Hypothalamus (tissue), 51 donors: ENCODE measurements around the gene ANKRD44.
A peak's percentile ranks its signal among the peaks of the same experiment; 100 is the strongest.

Source experiments
- DNase-seq, 51 donors: peaks; one replicate each; lab custom pipeline; 2025; lab: John Stamatoyannopoulos, UW

Gene ANKRD44

DNA sequence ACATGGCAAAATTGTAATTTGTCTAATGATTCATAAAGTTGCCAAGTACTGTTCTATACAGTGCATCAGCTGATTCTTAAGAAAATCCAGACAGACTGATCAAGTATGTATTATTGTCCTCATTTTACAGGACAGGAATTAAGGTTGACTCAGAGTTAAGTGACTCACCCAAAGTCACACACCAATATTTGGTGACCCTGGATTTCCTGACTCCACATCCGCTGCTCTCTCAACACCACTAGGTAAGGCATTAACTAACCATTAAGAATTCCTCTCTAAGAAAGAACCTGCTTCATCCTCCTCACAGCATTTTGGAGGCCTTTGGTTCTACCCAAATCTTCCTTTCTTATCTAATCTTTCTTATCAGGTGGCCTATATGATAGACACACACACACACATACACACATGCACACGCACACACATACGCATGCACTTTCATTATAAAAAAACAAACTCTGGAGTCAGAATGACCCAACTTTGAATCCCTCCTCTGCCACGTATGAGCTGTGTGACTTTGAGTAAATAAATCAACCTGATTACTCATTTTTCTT is 150.8 kb downstream of the ANKRD44 start:
- DNase-seq: no peak

DNA sequence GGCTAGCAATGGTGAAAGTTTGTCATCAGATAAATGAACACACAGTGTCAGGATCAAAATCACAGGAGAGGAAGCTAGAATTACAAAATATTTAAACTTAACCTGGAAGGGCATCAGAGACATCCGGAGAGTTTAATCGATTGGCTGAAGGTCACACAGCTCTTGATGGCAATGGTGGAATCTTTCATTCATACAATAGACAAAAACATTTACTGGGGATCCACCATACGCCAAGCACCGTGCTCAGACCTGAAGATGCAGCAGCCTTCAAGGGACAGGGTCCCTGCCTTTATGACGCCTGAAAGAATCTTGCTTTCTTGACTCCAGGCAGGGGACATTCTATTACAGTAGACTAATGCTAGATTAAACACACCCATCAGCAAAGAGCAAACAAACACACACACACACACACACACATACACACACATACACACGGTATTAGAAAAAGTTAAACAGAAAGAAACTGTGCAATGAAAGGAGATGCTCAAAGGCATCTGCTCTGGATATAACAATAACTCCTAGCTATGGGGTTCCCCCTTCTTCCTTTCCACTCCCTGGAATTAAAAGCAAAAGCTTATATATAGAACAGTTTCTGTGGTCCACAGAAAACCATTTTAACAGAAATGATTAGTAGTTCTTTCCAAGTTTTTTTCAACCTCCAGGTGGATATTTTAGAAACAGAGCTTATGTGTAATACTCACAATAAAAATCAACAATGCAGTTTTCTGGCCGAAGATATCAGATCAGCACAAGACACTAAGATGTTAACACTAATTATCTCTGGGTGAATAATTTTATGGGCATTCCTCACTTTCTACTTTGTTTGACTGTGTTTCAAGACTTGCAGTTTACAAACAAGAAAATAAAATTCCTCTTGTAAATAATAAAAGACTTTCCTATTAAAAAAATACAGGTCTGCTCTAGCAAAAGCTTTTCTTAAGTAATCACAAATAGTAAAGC is 151.7 kb downstream of the ANKRD44 start:
- DNase-seq: no peak

DNA sequence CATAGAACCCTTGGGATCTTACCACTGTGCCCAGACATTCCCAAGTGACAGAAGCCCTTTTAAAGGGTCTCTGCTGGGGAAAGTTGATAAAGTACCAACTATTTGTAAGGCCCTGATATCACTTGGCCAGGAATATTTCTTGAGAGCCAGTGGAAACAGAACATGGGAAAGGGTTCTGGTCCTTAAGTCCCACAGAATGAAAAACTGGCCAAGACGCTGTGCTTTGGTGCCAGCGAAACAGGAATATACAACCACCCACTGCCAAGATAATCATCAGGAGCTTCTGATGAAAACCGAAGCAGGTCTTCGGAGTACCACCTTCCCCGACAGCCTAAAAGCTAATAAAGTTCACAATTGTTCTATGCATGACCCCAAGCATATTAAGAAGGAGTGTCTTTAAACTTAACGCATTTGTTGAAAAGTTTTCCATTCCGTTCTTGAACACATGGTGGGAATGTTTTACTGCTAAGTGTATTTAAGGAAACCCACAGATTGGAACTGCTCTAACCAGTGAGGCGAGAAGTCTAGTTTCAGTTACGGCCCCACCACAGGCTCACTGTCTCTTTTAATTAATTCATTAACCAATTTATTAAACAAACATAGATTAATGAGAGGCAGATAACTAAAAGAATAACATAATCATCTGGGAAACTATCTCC is 152.6 kb downstream of the ANKRD44 start:
- no peak for DNase-seq

DNA sequence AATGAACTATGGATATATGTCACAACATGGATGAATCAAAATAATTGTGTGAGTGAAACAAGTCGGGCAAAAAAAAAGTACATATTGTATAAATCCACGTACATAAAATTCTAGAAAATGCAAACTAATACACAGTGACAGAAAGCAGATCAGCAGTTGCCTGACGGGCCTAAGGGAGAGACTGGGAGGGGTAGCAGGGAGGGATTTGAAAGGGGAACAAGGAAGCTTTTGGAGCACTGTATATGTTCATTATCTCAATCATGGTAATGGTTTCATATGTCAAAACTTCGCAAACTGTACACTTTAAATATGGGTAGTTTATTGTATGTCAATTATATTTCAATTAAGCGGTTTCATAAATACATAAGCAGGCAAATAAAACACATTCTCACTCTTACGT is 153.8 kb downstream of the ANKRD44 start:
- no peak for DNase-seq

DNA sequence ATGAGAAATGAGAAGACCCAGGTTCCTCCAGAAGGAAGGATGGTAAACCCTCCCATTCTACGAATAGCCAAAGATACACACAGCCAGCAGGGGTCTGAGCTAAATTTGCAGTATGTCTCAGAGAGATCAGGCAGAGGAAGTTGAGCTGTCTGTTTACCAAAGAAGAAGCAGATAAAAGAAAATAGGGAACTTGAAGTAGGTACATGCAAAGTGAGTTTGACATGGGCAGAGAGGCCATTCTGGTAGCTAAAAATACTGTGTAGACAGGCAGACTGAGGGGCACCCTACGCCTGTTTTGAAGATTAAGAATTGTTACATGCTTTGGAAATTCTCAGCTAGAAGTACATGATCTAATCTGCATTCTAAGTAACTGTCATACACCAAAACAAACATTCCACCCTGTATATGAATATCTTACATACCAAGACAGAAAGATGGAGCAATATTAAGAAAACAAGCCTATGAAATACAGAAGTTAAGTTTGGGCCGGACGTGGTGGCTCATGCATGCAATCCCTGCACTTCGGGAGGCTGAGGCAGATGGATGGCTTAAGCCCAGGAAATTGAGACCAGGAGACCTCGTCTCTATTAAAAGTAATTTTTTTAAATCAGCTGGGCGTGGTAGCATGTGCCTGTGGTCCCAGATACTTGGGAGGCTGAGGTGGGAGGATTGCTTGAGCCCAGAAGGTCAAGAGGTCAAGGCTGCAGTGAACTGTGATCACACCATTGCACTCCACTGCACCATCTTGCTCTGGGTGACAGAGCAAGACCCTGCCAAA is 157.9 kb downstream of the ANKRD44 start:
- peak in 3 of 51 donors; percentile 5 to 40 (median 10) for DNase-seq

DNA sequence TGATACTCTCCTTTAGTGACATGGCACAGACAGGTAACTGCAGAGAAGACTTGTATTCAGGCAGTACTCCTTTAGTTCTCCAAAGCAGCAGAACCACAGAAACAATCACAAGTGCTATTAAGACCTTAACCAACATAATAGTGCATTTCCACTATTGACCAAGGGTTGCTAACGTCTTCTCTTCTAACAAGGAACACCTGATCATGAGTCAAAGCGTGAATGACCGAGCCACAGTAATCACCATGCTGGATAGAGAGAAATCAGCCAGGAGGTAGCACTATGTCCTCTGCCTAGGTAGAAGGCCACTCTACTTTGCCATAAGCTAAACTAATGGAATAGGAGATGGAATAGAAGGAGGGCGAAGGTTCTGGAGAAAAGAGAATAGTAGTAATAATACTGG is 161.0 kb downstream of the ANKRD44 start:
- DNase-seq: no peak

DNA sequence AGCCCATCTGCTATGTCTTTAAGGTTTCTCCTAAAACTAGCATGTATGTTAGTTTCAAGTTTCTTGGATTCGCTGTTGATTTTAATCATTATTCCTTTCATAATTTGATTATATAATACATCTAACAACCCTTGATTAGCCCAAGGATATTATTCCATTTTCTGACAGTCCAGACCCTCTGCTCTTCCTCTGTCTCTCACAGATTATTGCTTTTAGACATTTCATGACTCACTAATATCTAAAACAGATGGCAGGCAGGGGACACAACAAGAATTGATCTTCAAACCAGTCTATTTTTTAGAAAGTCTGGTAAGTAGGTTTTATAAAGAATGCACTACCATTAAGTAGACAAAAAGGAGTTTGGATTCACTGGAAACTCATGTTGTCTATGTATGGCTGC is 162.2 kb downstream of the ANKRD44 start:
- no peak for DNase-seq

DNA sequence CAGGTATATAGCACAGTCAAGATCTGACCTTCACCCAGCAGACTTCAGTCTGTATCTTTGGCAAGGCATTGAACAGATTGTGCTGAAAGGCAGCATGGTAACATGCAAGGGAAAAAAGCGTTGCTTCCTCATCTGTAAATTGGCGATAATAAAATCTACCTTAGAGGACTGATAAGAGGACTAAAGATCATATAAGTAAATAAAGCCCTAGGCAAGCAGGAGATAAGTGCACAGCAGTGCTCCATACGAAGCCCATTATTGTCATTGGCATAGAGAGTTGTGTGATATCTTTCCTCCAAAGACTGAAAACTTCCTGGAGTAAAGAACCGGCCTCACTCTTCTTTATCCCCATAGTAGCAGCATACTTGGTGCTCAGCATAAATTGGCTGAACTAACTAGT is 162.6 kb downstream of the ANKRD44 start:
- DNase-seq: no peak

DNA sequence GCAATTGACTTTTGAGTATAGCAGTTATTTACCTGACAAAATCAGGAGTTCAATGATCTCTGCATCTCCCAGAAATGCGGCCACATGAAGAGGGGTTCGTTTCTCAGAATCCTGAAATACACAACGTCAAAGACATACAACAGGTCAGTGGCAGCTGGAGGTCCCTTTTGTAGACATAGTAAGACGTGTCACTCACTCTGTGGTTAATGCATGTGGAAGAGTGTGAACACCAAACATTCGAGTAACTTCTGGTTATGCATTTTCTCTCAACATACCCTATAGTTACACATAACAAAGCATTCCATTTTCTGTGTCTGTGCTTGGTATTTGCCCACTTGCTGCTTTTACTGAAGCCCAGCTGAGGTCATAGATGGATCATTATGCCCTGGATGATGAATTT is 163.6 kb downstream of the ANKRD44 start:
- no peak for DNase-seq

DNA sequence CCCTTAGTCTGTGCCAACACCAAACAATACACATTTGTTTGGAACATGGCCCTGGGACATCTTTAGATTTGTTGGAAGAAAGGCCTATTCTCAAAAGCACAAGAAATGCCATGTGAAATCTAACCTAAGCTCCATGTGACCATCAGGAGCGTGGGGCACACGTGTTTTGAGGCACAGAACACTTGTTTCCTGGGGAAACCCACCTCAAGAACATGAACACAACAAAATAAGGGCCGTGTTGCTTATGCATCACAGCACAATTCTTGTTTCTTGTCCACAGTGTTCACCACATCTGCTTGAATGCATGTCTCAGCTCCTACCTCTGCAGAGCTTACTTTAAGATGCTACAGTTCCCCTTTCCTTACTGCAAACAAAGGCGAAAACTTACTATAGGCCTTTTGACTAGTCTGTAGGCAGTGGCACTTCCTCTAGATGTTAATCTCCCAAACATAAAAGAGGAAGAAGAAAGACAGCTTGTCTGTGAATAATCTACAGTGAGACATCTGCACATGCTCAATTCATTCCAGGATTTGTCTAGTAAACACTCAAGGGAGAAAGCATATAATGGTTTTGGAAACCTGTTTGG is 165.0 kb downstream of the ANKRD44 start:
- peak in 1 of 51 donors; percentile 16 for DNase-seq

DNA sequence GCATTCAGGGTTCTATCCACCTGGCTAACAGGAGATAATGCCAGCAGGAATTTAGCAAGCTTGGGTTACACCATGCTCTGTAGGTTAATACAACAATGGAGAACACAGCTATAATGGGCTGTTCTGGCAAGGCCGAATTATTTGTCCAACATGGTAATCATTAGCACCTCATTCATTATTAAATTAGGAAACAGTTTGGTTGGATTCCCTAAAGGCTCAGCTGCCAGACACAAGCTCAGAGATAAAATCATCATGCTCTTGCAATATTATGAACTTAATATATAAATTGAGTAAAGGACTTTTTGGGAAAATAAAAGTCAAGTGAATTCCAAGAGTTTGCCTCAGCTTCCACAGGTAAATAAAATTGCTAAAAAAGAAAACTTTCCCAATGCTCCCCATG is 166.4 kb downstream of the ANKRD44 start:
- no peak for DNase-seq

DNA sequence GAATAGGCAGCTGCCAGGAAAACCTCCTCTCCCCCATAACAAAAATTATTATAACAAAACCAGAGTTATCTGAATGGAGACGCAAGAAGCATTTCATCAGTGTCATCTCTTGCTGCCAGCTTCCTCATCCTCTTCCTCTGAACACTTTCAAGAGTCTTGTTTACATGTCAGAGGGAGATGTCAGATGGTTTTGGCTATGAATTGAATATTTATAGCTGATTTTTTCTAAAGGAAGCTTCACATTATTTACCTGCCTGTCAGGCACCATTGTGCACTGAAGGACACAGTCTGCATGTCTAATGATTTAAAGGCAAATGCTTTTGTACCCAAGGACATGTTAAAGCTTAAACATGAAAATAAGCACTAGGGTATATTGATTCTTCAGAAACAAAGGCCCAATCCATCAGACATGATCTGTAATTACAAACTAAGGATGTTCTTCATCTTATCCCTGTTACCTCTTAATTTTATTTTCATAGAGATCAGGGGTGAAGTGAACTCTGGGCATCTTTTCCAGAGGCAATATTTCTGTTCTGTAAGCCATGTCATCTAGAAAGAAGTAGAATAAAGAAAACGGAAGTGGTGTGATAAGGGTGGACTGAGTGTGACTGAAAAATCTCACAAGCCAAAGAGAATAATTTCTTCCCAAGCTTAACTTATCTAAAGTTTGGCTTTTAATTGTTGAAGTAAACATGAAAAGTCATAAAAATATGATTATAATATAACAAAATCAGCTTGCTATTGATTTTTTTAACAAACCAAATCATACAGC is 168.7 kb downstream of the ANKRD44 start:
- DNase-seq: no peak

DNA sequence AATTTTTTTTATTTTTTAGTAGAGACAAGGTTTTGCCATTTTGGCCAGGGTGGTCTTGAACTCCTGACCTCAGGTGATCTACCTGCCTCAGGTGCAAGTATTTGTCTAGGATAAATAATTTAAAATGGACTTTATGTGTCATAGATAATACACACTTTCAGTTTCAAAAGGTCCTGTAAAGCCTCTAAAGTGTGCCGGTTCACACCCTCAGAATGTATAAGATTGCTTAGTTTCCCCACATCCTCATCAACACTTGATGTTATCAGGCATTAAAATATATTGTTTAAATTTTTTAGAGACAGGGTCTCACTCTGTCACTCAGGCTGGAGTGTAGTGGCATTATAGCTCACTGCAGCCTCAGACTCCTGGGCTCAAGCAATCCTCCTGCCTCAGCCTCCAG is 170.5 kb downstream of the ANKRD44 start:
- no peak for DNase-seq

DNA sequence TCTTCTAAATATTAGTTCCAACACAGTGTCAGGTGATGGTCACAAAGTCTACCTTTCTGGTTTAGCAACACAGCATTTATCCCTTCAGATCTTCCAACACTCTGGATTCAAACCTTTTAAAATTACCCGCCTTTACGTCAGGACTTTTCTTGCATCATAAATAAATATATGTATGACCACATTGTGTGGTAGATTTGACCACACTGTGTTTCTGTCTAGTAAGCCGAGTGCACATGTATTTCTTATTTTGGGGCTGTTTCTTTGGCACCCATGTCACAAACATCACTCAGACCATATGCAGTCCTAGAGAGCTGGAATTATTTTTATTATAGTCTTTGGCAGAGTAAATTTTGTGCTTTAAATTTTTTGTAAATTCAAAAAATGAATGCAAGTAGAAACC is 172.1 kb downstream of the ANKRD44 start:
- no peak for DNase-seq

DNA sequence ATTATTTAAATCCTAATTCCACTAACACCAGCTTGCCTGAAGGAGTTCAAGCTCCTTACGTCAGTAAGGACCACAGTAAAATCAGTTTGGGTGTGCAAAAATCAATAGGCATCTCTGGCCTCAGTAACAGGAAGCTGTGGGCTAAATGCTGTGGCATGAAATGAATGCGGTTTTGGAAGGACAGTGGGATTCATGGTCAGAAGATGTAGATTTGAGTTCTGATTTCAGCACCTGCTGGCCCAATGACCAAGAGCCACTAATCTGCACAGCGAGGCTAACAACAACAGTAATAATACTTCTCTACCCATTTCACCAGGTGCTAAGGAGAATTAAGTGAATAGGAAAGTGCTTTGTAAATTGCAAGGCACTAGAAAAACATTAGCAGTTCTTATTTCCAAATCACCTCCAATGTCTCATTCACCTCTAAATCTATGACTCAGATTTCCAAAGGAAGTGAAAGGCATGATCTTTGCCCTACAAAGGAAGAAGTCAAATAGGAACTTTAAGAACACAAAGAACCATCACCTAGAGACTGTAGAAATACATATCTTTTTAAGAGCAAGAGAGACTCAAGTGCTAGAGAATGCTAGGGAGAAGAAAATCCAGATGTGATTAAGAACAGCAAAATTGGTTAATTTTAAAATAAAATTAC is 172.6 kb downstream of the ANKRD44 start:
- no peak for DNase-seq

DNA sequence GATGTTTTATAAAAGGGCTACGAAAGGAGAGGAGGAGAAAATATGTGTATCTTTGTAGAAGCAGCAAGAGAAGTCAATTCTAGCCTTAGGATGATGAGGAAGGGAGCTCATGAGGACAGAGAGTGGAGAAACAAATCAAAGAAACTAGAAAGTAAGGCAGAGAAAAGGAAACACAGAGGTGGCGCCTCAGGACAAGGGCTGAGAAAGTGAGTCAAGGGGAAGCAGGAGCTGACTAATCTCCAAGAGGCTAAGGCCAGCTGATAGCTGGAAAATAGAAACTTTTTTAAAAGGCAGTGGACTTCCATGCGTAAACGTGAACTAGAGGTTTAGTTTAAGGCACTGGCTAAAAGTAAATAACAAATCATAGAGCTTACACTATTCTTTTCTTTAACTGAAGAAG is 173.3 kb downstream of the ANKRD44 start:
- DNase-seq: no peak

DNA sequence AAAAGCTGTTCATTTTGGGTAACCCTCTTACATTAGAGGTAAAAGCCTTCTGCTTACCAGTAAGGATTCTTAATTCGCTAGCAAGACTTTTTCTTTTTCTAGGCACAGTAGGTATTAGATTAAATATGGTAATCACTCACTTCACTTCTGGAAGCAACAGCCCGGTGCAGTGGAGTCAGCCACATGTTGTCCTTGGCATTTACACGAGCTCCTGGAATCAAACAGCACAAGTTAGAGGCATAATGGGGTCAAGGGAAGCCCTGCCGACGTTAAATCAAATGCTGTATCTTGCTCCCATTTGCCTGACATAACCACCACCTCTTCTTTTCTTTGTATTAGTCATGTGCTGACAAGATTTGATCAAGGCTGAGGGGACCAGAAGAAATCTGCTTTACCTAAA is 174.1 kb downstream of the ANKRD44 start:
- no peak for DNase-seq

DNA sequence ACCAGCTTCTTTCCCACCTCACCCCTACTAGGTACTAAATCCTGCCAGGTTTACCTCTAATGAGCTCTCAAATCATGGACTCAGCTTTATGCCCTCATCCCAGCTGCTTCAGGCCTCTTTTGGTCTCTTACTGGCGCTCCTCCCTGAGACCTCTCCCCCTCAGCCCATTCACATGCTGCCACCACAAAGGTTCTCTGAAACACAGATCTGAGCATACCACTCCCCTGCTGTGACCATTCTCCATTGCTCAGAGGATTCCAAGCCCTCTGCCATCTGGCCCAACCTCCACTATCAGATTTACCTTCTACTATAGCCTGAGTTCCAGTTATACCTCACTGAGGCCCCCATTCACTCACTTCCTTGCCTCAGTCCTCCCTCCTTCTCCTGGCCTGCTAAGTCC is 174.8 kb downstream of the ANKRD44 start:
- DNase-seq: no peak

DNA sequence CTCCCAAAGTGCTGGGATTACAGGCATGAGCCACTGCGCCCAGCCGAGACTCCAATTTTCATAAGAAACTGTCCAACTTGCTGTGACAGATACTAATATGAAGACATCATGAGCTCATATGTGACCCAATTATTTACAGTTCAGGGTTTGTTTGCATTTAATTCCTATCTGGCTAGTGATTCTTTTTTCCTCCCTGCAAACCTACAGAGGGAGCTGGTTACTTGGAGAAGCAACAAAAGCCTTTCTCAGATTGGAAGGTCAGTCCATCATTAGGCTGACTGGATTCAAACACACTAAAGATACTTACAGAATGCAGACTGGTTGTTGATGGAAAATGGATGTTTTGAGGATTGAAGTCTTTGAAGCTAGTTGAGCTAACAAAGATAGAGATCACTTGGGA is 176.4 kb downstream of the ANKRD44 start:
- no peak for DNase-seq

DNA sequence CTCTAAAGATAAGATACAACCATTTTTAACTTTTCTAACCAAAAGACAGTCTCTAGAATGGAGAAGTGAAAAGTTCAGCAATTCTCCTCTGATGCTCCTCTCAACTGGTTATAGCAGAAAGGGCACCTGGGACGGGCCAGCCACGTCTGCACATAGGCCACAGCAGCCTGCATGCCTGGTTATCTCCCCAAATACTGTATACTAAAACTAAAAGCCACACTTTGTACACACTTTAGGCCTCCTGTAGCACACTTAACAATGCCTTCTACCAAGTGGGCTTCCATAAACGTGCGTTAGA is 179.1 kb downstream of the ANKRD44 start:
- DNase-seq: no peak
